Neural cell (in vitro differentiated cells): ENCODE data around the gene TIMM22.

Source experiments
- EP300 ChIP-seq: fragments of 450-650 bp; conservative IDR thresholded peaks from 2 replicates; pipeline ENCODE4 v1.6.1; 2014; ENCODE audit warnings: antibody characterized with exemption, mild to moderate bottlenecking, moderate library complexity; ENCODE audit not compliant: poor library complexity, severe bottlenecking
- EZH2 ChIP-seq: fragments of 200-600, 300-800 bp; shearing (Covaris generic), sonication (generic); IDR thresholded peaks from 2 replicates; pipeline ENCODE4 v1.6.1; 2014; ENCODE audit warnings: antibody characterized with exemption, low read length, borderline replicate concordance, mild to moderate bottlenecking; ENCODE audit not compliant: insufficient read depth, poor library complexity, severe bottlenecking
- MXI1 ChIP-seq: fragments of 450-650 bp; conservative IDR thresholded peaks from 2 replicates; pipeline ENCODE4 v1.6.1; 2014; ENCODE audit warnings: antibody characterized with exemption, mild to moderate bottlenecking; ENCODE audit not compliant: poor library complexity, severe bottlenecking
- POLR2AphosphoS5 ChIP-seq: IDR thresholded peaks from 2 replicates; pipeline ENCODE4 v1.6.1; 2012
- RAD21 ChIP-seq: fragments of 450-650 bp; conservative IDR thresholded peaks from 2 replicates; pipeline ENCODE4 v1.6.1; 2014; ENCODE audit warnings: antibody characterized with exemption, mild to moderate bottlenecking, moderate library complexity
- SMC3 ChIP-seq: fragments of 450-650 bp; conservative IDR thresholded peaks from 2 replicates; pipeline ENCODE4 v1.6.1; 2014; ENCODE audit warnings: antibody characterized with exemption, mild to moderate bottlenecking, moderate library complexity; ENCODE audit not compliant: poor library complexity
- TAF1 ChIP-seq: IDR thresholded peaks from 2 replicates; pipeline ENCODE4 v1.6.1; 2012; ENCODE audit warnings: low read depth
- TF ChIP-seq, protein P1 (sequence below): IDR thresholded peaks from 2 replicates; pipeline ENCODE4 v1.6.1; 2012; ENCODE audit warnings: borderline replicate concordance
- TF ChIP-seq, protein P2 (sequence below): fragments of 450-650 bp; IDR thresholded peaks from 2 replicates; pipeline ENCODE4 v1.5.1; 2014; ENCODE audit warnings: antibody characterized with exemption, mild to moderate bottlenecking, moderate library complexity; ENCODE audit not compliant: poor library complexity, severe bottlenecking

DNA sequence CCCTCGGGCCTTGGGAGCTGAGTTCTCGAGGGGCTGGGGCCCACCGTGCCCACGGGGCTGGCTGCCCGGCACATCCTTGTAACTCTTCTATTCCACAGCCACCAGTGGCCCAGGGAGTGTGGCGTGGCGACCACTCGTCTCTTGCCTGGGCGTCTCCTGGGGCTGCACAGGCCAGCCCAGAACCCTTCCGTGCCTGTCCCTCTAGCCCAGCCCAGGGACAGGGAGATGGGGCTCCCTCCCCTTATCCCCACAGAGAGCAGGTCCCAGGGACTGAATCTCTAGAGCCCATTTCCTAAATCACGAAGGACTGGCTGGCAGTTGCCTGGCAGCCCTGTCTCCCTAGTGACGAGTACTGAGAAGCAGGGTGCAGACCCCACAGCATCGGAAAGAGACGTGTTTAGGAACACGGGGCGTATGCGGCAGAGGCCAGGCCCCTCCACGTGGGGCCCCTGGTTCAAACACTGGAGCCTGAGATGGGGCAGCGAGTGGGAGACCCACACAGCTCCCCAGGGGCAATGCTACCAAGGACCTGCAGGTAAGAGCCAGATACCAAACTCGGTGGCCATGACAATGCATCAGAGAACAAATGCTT, 51.0 kb downstream of the TIMM22 start:
- TF ChIP-seq, protein P1, sequence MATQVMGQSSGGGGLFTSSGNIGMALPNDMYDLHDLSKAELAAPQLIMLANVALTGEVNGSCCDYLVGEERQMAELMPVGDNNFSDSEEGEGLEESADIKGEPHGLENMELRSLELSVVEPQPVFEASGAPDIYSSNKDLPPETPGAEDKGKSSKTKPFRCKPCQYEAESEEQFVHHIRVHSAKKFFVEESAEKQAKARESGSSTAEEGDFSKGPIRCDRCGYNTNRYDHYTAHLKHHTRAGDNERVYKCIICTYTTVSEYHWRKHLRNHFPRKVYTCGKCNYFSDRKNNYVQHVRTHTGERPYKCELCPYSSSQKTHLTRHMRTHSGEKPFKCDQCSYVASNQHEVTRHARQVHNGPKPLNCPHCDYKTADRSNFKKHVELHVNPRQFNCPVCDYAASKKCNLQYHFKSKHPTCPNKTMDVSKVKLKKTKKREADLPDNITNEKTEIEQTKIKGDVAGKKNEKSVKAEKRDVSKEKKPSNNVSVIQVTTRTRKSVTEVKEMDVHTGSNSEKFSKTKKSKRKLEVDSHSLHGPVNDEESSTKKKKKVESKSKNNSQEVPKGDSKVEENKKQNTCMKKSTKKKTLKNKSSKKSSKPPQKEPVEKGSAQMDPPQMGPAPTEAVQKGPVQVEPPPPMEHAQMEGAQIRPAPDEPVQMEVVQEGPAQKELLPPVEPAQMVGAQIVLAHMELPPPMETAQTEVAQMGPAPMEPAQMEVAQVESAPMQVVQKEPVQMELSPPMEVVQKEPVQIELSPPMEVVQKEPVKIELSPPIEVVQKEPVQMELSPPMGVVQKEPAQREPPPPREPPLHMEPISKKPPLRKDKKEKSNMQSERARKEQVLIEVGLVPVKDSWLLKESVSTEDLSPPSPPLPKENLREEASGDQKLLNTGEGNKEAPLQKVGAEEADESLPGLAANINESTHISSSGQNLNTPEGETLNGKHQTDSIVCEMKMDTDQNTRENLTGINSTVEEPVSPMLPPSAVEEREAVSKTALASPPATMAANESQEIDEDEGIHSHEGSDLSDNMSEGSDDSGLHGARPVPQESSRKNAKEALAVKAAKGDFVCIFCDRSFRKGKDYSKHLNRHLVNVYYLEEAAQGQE, result no peak
- TF ChIP-seq, protein P2, sequence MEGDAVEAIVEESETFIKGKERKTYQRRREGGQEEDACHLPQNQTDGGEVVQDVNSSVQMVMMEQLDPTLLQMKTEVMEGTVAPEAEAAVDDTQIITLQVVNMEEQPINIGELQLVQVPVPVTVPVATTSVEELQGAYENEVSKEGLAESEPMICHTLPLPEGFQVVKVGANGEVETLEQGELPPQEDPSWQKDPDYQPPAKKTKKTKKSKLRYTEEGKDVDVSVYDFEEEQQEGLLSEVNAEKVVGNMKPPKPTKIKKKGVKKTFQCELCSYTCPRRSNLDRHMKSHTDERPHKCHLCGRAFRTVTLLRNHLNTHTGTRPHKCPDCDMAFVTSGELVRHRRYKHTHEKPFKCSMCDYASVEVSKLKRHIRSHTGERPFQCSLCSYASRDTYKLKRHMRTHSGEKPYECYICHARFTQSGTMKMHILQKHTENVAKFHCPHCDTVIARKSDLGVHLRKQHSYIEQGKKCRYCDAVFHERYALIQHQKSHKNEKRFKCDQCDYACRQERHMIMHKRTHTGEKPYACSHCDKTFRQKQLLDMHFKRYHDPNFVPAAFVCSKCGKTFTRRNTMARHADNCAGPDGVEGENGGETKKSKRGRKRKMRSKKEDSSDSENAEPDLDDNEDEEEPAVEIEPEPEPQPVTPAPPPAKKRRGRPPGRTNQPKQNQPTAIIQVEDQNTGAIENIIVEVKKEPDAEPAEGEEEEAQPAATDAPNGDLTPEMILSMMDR, result no peak
- TF ChIP-seq EZH2, result no peak
- TF ChIP-seq MXI1, result no peak
- no peak for TF ChIP-seq RAD21
- TF ChIP-seq TAF1, result no peak
- TF ChIP-seq EP300, result no peak
- TF ChIP-seq POLR2AphosphoS5, result no peak
- no peak for TF ChIP-seq SMC3
